Smooth muscle cell (in vitro differentiated cells): ENCODE measurements around the gene ARHGEF40. TPM values are rescaled to one million over a fixed set of nuclear protein-coding genes. Genes with fewer than 3 reads are reported as not detected.
A peak's percentile ranks its signal among the peaks of the same experiment; 100 is the strongest.

ENCODE experiments used
- DNase-seq: peaks from one replicate; lab custom pipeline; 2025; ENCODE audit not compliant: unreplicated experiment; lab: John Stamatoyannopoulos, UW
- H2AFZ ChIP-seq: fragments of 200-600 bp; sonication (generic); 2 replicates; pipeline ENCODE4 v1.6.0; 2016; ENCODE audit warnings: antibody characterized with exemption, low read depth, mild to moderate bottlenecking
- H3F3A ChIP-seq: fragments of 200-600 bp; sonication (generic); 2 replicates; pipeline ENCODE4 v1.6.0; 2017; ENCODE audit warnings: antibody characterized with exemption, low read depth
- H3K27ac ChIP-seq: fragments of 200-600 bp; sonication (generic); 2 replicates; pipeline ENCODE4 v1.5.1; 2016; ENCODE audit warnings: low read depth, mild to moderate bottlenecking
- H3K27me3 ChIP-seq: fragments of 200-600 bp; sonication (generic); 2 replicates; pipeline ENCODE4 v1.6.1; 2016; ENCODE audit warnings: low read depth, mild to moderate bottlenecking
- H3K36me3 ChIP-seq: fragments of 200-600 bp; sonication (generic); 2 replicates; pipeline ENCODE4 v1.5.1; 2016; ENCODE audit warnings: low read depth
- H3K4me1 ChIP-seq: fragments of 200-600 bp; sonication (generic); 2 replicates; pipeline ENCODE4 v1.5.1; 2016; ENCODE audit warnings: low read depth
- H3K4me2 ChIP-seq: fragments of 200-600 bp; sonication (generic); 2 replicates; pipeline ENCODE4 v1.6.0; 2016; ENCODE audit warnings: mild to moderate bottlenecking
- H3K4me3 ChIP-seq: fragments of 200-600 bp; sonication (generic); 2 replicates; pipeline ENCODE4 v1.5.1; 2016; ENCODE audit warnings: mild to moderate bottlenecking
- H3K79me2 ChIP-seq: fragments of 200-600 bp; sonication (generic); 2 replicates; pipeline ENCODE4 v1.6.0; 2016; ENCODE audit warnings: low read depth, mild to moderate bottlenecking
- H3K9ac ChIP-seq: fragments of 200-600 bp; sonication (generic); 2 replicates; pipeline ENCODE4 v1.6.0; 2016; ENCODE audit warnings: low read depth
- H3K9me3 ChIP-seq: fragments of 200-600 bp; sonication (generic); replicated peaks from 2 replicates; pipeline ENCODE4 v1.5.1; 2016; ENCODE audit warnings: low read depth
- H4K20me1 ChIP-seq: fragments of 200-600 bp; sonication (generic); 2 replicates; pipeline ENCODE4 v1.6.0; 2016; ENCODE audit warnings: low read depth
- WGBS: methylation state at CpG from one replicate; pipeline ENCODE4 v1.1.7; 2016; ENCODE audit warnings: low lambda C conversion rate; 5-methylcytosine and 5-hydroxymethylcytosine counted together
- polyA plus RNA-seq: library from polyadenylated mRNA; unstranded; fragments of >200 nt; fragmentation: Nextera tagmentation; extraction: Ambion mirVana; gene quantifications from 2 replicates; pipeline ENCODE4 v1.2.1, GENCODE V29; 2016
- total RNA-seq: library from RNA; depleted of rRNA; stranded (reverse); fragments of >200 nt; gene quantifications from 2 replicates; pipeline ENCODE4 v1.2.3, GENCODE V29; 2014
- TF ChIP-seq, protein P1 (sequence below): fragments of 200-600 bp; sonication (generic); IDR thresholded peaks from 2 replicates; pipeline ENCODE4 v1.5.1; 2017; ENCODE audit warnings: borderline replicate concordance, mild to moderate bottlenecking, antibody characterized with exemption; ENCODE audit not compliant: insufficient read depth, poor library complexity, severe bottlenecking

Gene ARHGEF40
- total and polyA plus RNA-seq, 2 experiments from 2014 or later = 67.8 to 74.4 TPM

DNA sequence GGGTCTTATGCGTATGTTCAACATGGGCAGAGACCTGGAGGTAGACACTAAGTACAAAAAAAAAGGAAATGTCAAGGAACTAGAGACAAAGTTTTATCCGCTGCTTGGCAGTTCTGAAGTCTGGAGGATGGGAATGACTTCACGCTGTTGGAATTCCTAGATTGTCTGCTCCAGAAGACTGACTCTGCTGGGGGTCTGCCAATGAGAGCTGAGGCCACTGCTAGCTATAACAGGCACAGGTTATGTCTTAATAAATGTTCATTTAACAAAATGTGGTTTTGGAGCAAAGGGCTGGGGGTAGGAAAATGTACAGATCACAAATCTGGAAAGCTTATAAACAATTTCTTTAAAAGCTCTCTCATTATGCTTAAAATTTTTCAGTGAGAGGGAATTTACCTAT, 6.6 kb upstream of the ARHGEF40 start:
- Histone ChIP-seq H2AFZ (peak overlapping the region; percentile 5), H3K79me2 (no peaks in the 10 kb centered on the region), H3K27me3 (no peaks in the 10 kb centered on the region), H3K9ac (no peak overlapping the region), H3K4me2 (peak overlapping the region; percentile 55), H4K20me1 (no peaks in the 10 kb centered on the region), H3K9me3 (no peaks in the 10 kb centered on the region), H3K27ac (peak overlapping the region; percentile 55), H3K4me3 (no peak overlapping the region), H3F3A (peaks cover 14% of the 10 kb centered on the region), H3K36me3 (no peaks in the 10 kb centered on the region), H3K4me1 (peaks cover 11% of the 10 kb centered on the region)
- DNase-seq = no peak
- 17% methylated on average over 3 of the region's 3 CpGs for WGBS
- TF ChIP-seq, protein P1, sequence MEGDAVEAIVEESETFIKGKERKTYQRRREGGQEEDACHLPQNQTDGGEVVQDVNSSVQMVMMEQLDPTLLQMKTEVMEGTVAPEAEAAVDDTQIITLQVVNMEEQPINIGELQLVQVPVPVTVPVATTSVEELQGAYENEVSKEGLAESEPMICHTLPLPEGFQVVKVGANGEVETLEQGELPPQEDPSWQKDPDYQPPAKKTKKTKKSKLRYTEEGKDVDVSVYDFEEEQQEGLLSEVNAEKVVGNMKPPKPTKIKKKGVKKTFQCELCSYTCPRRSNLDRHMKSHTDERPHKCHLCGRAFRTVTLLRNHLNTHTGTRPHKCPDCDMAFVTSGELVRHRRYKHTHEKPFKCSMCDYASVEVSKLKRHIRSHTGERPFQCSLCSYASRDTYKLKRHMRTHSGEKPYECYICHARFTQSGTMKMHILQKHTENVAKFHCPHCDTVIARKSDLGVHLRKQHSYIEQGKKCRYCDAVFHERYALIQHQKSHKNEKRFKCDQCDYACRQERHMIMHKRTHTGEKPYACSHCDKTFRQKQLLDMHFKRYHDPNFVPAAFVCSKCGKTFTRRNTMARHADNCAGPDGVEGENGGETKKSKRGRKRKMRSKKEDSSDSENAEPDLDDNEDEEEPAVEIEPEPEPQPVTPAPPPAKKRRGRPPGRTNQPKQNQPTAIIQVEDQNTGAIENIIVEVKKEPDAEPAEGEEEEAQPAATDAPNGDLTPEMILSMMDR = no peak

DNA sequence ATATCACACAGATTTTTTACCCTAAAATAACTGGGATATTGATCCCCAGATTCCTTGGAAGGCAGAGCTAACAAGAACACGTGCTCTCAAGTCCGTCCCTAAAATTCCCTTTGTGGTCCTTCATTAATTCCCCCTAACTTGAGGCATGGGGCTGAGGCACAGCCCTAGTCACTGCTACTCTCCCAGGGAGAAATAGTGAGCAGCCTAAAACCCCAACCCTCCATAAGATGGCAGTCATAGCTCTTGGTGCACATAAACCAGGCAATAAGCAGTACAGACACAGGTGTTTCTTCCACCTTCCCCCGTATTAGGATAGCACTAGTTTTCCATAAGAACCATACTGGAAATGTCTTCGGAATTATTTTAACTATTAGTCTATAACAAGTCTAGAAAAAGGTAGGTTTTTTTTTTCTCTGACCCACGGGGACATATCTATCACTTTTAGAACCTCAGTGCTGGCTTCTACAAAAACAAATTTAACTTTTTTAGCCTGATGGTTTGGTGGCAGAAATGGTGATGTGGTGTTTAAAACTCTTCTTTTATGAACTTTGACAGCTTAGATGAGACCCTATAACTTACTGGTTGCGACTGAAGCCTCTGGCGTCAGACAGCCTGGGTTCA, 3.1 kb upstream of the ARHGEF40 start:
- H3K9me3 ChIP-seq = no peaks in the 10 kb centered on the region
- H2AFZ ChIP-seq = no peak overlapping the region
- H3K4me2 ChIP-seq = no peak overlapping the region
- no peaks in the 10 kb centered on the region for H3K79me2 ChIP-seq
- H3F3A ChIP-seq = peaks cover 22% of the 10 kb centered on the region
- H4K20me1 ChIP-seq = no peaks in the 10 kb centered on the region
- DNase-seq = no peak
- H3K4me3 ChIP-seq = no peak overlapping the region
- H3K36me3 ChIP-seq = no peaks in the 10 kb centered on the region
- peaks cover 29% of the 10 kb centered on the region for H3K4me1 ChIP-seq
- WGBS = 80% methylated on average over 7 of the region's 7 CpGs
- TF ChIP-seq, protein P1 = no peak
- H3K27ac ChIP-seq = no peak overlapping the region
- no peak overlapping the region for H3K9ac ChIP-seq
- H3K27me3 ChIP-seq = no peaks in the 10 kb centered on the region

DNA sequence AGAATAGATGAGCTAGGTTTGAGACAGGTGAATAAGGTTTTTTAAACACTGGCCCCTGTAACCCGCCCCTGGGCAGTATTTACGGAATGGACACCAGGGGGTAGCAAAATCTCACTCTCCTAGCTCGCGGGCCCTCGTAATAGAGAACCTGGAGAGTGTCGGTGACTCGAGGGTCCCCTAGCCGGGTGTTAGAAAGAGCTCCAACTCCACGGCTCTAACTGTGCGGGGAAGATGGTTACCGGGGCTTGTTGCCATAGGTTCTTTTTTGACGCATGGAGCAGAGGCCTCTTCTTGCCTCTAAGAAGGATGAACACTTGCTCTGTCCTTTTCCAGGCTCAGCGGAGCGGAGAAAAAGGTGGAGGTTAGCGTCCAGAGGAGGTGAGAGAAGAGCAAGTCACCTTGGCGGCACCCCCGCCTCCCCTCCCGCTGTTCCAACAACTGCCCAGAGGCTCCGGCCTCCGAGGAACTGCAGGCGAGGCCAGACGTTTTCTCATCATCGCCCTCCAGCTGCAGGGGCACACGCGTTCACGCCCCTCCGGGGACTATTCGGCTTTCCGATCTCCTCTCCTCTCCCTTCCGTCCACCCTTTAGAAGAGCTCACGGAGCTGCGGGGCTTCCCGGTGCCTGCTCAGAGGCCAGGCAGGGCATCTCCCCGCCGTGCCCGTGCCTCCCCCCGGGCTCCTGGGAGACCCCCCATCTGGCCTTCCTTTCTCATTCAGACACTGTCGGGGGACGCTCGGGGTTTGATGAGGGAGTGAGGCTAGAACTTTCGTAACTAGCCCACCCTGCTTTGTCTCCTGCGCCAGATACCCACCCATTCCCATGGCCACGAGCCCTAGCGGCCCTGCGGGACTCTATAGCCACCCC, 1.4 kb upstream of the ARHGEF40 start:
- H3K4me1 ChIP-seq = peaks cover 25% of the 10 kb centered on the region
- no peaks in the 10 kb centered on the region for H3K27me3 ChIP-seq
- peak overlapping the region; percentile 84 for H2AFZ ChIP-seq
- DNase-seq = no peak
- H3K9ac ChIP-seq = peak overlapping the region; percentile 91
- TF ChIP-seq, protein P1 = peak; percentile 53
- peaks cover 14% of the 10 kb centered on the region for H3K79me2 ChIP-seq
- peak overlapping the region; percentile 88 for H3K4me3 ChIP-seq
- no peaks in the 10 kb centered on the region for H3K36me3 ChIP-seq
- WGBS = 2% methylated on average over 42 of the region's 45 CpGs
- H3F3A ChIP-seq = peaks cover 29% of the 10 kb centered on the region
- peaks cover 9% of the 10 kb centered on the region for H4K20me1 ChIP-seq
- H3K4me2 ChIP-seq = peak overlapping the region; percentile 99
- H3K27ac ChIP-seq = peak overlapping the region; percentile 93
- no peaks in the 10 kb centered on the region for H3K9me3 ChIP-seq
